HL-60/S4 treated with retinoic acid at 250 ng/mL for 4 days and 3 days (cell line): ENCODE results near the gene TMED1.
"Not testable (repeated sequence)": the region's sequence is repeated elsewhere in the genome, so short reads cannot be mapped to it uniquely, and the experiment has no call there.

Source experiments
- in situ Hi-C: fragments of 300-500 bp; cut with MboI; formaldehyde crosslinking; loops from 2 replicates; pipeline ENCODE4 v1.7.0; 2022; ENCODE audit warnings: low sequenced_read_pairs

The TMED1 gene

GRCh38 chr19:10835754-10836478 is at the start of gene TMED1:
TSS of gene TMED1 (minus strand) at chr19:10836212. CDS start at chr19:10836191, 21 bp downstream.
- in situ Hi-C loops = no loop called here

- in situ Hi-C loops = no loop called here
Measured at GRCh38 chr19:10885201-10886169, 49.5 kb upstream of the TMED1 start.

GRCh38 chr19:10884274-10884673 is 48.3 kb upstream of the TMED1 start:
- in situ Hi-C loops = no loop called here

- in situ Hi-C loops = no loop called here
Measured at GRCh38 chr19:10882108-10882457, 46.1 kb upstream of the TMED1 start.

- in situ Hi-C loops = no loop called here
Measured at GRCh38 chr19:10881403-10882107, 45.5 kb upstream of the TMED1 start.

GRCh38 chr19:10878253-10878652 is 42.2 kb upstream of the TMED1 start:
- in situ Hi-C loops = no loop called here

GRCh38 chr19:10877608-10878007 is 41.6 kb upstream of the TMED1 start:
- in situ Hi-C loops = not testable (repeated sequence)

- in situ Hi-C loops = no loop called here
Measured at GRCh38 chr19:10876459-10877240, 40.6 kb upstream of the TMED1 start.

GRCh38 chr19:10874024-10874423 is 38.0 kb upstream of the TMED1 start:
- in situ Hi-C loops = no loop called here

- in situ Hi-C loops = no loop called here
Measured at GRCh38 chr19:10872546-10873107, 36.6 kb upstream of the TMED1 start.

- in situ Hi-C loops = no loop called here
Measured at GRCh38 chr19:10871711-10872545, 35.9 kb upstream of the TMED1 start.

GRCh38 chr19:10870955-10871603 is 35.1 kb upstream of the TMED1 start, which contains the start of gene CARM1:
TSS of gene CARM1 (plus strand) at chr19:10871553. CDS start at chr19:10871703, 150 bp downstream.
- in situ Hi-C loops = no loop called here

GRCh38 chr19:10870501-10870954 is 34.5 kb upstream of the TMED1 start:
- in situ Hi-C loops = no loop called here

GRCh38 chr19:10869872-10870311 is 33.9 kb upstream of the TMED1 start:
- in situ Hi-C loops = not testable (repeated sequence)

GRCh38 chr19:10868872-10869547 is 33.0 kb upstream of the TMED1 start:
- in situ Hi-C loops = no loop called here

GRCh38 chr19:10866495-10866894 is 30.5 kb upstream of the TMED1 start:
- in situ Hi-C loops = no loop called here

GRCh38 chr19:10864538-10864899 is 28.5 kb upstream of the TMED1 start:
- in situ Hi-C loops = no loop called here

GRCh38 chr19:10863107-10863717 is 27.2 kb upstream of the TMED1 start:
- in situ Hi-C loops = no loop called here
